Thyroid gland (tissue), 4 donors: ENCODE measurements around the gene HSPA12A. TPM values are rescaled to one million over a fixed set of nuclear protein-coding genes. Genes with fewer than 3 reads are reported as not detected.

Experiments
- DNase-seq, 2 donors: peaks; one replicate each; pipeline ENCODE4 v3.0.0-alpha.2; 2019
- H3K27ac ChIP-seq, 3 donors: fragments of 200-600 bp; sonication (generic); 1 replicate in 2 of 3; 2 replicates in 1 of 3; pipeline ENCODE4 v1.5.1; 2016 to 2019; ENCODE audit warnings: mild to moderate bottlenecking in 1 of 3, moderate library complexity in 1 of 3
- H3K27me3 ChIP-seq: fragments of 200-600 bp; sonication (generic); one replicate; pipeline ENCODE4 v1.5.1; 2019
- H3K36me3 ChIP-seq, 2 donors: fragments of 200-600 bp; sonication (generic); one replicate each; pipeline ENCODE4 v1.5.1; 2016 to 2019
- H3K4me1 ChIP-seq, 2 donors: fragments of 200-600 bp; sonication (generic); one replicate each; pipeline ENCODE4 v1.5.1; 2017 to 2019
- H3K4me3 ChIP-seq, 3 donors: fragments of 200-600 bp; sonication (generic); replicated peaks in 1 of 3; 1 replicate in 2 of 3; 2 replicates in 1 of 3; pipeline ENCODE4 v1.5.1; 2016; ENCODE audit warnings: mild to moderate bottlenecking in 1 of 3
- H3K9me3 ChIP-seq: fragments of 200-600 bp; sonication (generic); one replicate; pipeline ENCODE4 v1.5.1; 2017
- POLR2A ChIP-seq, 2 donors: fragments of 450-650 bp; IDR thresholded peaks; one replicate each; pipeline ENCODE4 v1.6.1; 2017; ENCODE audit warnings: antibody characterized with exemption in 2 of 2, mild to moderate bottlenecking in 2 of 2, moderate library complexity in 1 of 2
- WGBS, 2 donors: methylation state at CpG; one replicate each; pipeline ENCODE4 v1.1.5; 2017; 5-methylcytosine and 5-hydroxymethylcytosine counted together
- intact Hi-C: fragments of 100-400 bp; cut with DNase I; formaldehyde crosslinking; loops from one replicate; pipeline ENCODE4 v1.15.1; 2023
- total RNA-seq, 4 donors: library from RNA; depleted of rRNA; stranded (reverse); fragments of >200 nt; gene quantifications; one replicate each; pipeline ENCODE4 v1.2.3, GENCODE V29; 2016
- TF ChIP-seq, protein P1 (sequence below), 6 experiments: fragments of 200-600 bp in 3 of 6; fragments of 450-650 bp in 3 of 6; sonication (generic) in 3 of 6; IDR thresholded peaks; one replicate each; pipeline ENCODE4 v1.5.1; 2016 to 2019; ENCODE audit warnings: antibody characterized with exemption in 6 of 6, mild to moderate bottlenecking in 2 of 6, inconsistent platforms in 1 of 6, moderate library complexity in 1 of 6

The HSPA12A gene
- total RNA-seq, 4 donors from 2014 or later = 22.6 to 37.3 (median 34.6) TPM

DNA sequence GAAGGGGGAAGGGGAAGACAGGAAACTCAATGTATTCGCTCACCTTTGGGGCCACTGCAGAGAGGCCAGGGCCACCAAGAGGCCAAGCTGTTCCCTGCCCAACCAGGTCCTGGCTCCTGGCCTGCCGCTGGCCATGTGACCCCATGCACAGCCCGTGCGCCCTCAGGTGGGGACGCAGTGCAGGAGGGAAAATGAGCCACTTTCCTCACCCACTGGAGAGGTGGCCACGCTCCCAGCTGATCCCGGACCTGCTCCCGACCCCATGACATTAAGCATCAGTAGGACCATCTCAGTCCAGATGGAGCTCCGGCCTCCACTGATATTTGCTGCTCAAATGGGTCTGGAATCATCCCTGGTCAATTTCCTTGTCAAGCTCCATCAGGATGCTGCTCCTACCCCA lies 40.2 kb downstream of the HSPA12A start:
- intact Hi-C loops = no loop called here
- no peaks in the 10 kb centered on the region for H3K9me3 ChIP-seq
- H3K4me1 ChIP-seq = peaks cover 6 to 19% of the 10 kb centered on the region in 2 donors
- no peaks in the 10 kb centered on the region for H3K36me3 ChIP-seq
- WGBS, 2 donors = 88 to 93% methylated on average over 8 to 9 of the region's 9 CpGs
- no peak for DNase-seq
- H3K27ac ChIP-seq = no peak overlapping the region
- no peak overlapping the region for H3K4me3 ChIP-seq
- no peak for TF ChIP-seq POLR2A (IDR thresholded peaks at IDR 0.05)
- TF ChIP-seq, protein P1, sequence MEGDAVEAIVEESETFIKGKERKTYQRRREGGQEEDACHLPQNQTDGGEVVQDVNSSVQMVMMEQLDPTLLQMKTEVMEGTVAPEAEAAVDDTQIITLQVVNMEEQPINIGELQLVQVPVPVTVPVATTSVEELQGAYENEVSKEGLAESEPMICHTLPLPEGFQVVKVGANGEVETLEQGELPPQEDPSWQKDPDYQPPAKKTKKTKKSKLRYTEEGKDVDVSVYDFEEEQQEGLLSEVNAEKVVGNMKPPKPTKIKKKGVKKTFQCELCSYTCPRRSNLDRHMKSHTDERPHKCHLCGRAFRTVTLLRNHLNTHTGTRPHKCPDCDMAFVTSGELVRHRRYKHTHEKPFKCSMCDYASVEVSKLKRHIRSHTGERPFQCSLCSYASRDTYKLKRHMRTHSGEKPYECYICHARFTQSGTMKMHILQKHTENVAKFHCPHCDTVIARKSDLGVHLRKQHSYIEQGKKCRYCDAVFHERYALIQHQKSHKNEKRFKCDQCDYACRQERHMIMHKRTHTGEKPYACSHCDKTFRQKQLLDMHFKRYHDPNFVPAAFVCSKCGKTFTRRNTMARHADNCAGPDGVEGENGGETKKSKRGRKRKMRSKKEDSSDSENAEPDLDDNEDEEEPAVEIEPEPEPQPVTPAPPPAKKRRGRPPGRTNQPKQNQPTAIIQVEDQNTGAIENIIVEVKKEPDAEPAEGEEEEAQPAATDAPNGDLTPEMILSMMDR (IDR thresholded peaks at IDR 0.05) = no peak
- H3K27me3 ChIP-seq = no peaks in the 10 kb centered on the region

DNA sequence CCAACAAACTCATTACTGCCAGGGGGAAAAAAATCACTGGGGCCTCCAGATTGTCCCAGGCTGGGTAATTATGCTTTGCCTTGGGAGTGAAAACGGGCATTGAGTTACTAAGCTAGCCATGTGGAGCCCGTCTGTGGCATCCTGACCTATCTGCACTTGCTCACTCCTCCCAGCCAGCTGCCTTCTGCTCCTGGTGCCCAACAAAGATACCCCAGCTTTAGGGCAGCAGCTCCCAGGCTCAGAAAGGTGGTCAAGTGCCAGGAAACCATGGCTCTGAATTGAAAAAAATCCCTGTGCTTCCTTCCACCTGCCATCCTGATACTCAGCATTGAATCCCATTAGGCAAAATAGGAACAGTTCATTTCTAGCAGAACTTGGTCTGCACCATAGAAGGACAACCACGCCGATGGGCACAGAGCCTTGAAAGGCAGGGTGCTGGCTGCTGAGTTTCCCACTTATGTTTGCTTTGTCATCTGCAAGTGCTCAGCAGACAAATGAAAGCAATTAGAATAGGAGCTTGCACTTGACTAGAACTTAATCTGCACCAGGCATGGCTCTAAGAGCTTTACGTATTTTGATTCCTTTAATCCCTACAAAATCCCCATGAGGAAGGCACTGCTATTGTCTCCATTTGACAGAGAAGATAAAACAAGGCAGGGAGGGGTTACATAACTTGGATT lies 42.8 kb downstream of the HSPA12A start:
- Histone ChIP-seq H3K36me3 (no peaks in the 10 kb centered on the region), H3K4me1 (peaks cover 5 to 16% of the 10 kb centered on the region in 2 donors), H3K27me3 (no peaks in the 10 kb centered on the region), H3K4me3 (no peak overlapping the region), H3K27ac (peak overlapping the region in 1 of 3 donors; percentile 1), H3K9me3 (no peaks in the 10 kb centered on the region)
- DNase-seq = peak; percentile 31 to 42
- TF ChIP-seq POLR2A (IDR thresholded peaks at IDR 0.05) = no peak
- TF ChIP-seq, protein P1 (IDR thresholded peaks at IDR 0.05) = no peak
- WGBS, 2 donors = 51 to 64% methylated on average over 5 of the region's 5 CpGs
- intact Hi-C loops = loop anchor here (10.0 kb wide), 1 partner anchor 45 kb away; the partner anchor contains the start of gene HSPA12A

DNA sequence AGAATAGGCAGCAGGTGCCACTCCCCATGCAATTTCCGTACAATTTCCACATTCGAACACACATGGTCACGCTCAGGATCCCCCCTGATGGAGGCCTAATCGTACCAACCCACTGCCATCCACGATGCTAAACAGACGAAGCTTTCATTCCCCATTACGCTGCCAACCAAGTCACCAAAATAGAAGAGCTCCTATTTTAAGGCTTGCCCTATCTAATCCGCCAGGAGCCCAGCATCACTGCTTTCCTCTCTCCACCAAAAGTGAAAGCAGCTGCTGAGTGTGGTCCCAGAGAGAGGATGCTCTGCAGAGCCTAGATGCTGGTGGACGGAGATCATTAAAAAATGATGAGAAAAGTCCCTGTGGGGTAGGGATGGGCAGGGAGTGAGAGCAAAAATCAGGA lies 43.3 kb downstream of the HSPA12A start:
- 91 to 93% methylated on average over 9 of the region's 9 CpGs for WGBS, 2 donors
- TF ChIP-seq POLR2A (IDR thresholded peaks at IDR 0.05) = no peak
- TF ChIP-seq, protein P1 (IDR thresholded peaks at IDR 0.05) = no peak
- H3K4me1 ChIP-seq = peaks cover 9 to 20% of the 10 kb centered on the region in 2 donors
- no peak overlapping the region for H3K27ac ChIP-seq
- H3K27me3 ChIP-seq = no peaks in the 10 kb centered on the region
- DNase-seq = no peak
- H3K36me3 ChIP-seq = no peaks in the 10 kb centered on the region
- intact Hi-C loops = loop anchor here (10.0 kb wide), 1 partner anchor 46 kb away; the partner anchor contains the start of gene HSPA12A
- no peaks in the 10 kb centered on the region for H3K9me3 ChIP-seq
- no peak overlapping the region for H3K4me3 ChIP-seq

DNA sequence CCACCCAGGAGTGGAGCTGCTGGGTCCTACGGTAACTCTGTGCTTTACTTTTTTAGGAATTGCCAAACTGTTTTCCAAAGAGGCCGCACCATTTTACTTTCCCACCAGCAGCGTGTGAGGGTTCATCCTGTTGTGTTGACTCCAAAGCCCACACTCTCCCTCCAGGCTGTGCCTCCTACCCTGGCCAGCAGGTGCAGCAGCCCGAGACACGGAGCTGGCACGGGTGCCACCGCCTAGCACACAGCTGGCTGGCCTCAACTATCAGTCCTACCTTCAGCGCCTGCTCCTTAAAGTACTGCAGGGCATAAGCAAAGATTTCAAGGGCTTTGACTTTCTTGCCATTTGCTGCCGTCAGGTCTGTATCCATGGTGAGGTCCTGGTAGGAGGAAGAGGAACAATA lies 44.0 kb downstream of the HSPA12A start:
- TF ChIP-seq POLR2A (IDR thresholded peaks at IDR 0.05) = no peak
- TF ChIP-seq, protein P1 (IDR thresholded peaks at IDR 0.05) = no peak
- no peaks in the 10 kb centered on the region for H3K36me3 ChIP-seq
- peaks cover 13 to 27% of the 10 kb centered on the region in 2 donors for H3K4me1 ChIP-seq
- 77 to 83% methylated on average over 9 of the region's 9 CpGs for WGBS, 2 donors
- no peaks in the 10 kb centered on the region for H3K27me3 ChIP-seq
- peak in 1 of 2 donors; percentile 46 for DNase-seq
- intact Hi-C loops = loop anchor here (10.0 kb wide), 1 partner anchor 46 kb away; the partner anchor contains the start of gene HSPA12A
- H3K4me3 ChIP-seq = no peak overlapping the region
- peak overlapping the region in 1 of 3 donors; percentile 8 for H3K27ac ChIP-seq
- H3K9me3 ChIP-seq = no peaks in the 10 kb centered on the region

DNA sequence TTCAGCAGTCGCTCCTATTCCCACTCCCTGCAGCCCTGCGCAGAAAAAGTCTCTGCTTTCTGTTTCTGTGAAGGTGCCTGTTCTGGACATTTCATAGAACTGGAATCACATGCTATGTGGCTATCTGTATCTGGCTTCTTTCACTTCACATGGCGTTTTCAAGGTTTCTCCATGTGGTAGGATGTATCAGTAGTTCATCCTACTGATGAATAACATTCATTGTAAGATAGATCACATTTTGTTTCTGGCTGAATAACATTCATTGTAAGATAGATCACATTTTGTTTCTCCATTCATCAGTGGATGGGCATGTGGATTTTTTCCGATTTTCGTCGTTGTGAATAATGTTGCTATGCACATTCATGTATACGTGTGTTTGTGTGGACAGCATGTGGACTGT lies 44.5 kb downstream of the HSPA12A start:
- Histone ChIP-seq H3K9me3 (no peaks in the 10 kb centered on the region), H3K4me1 (peaks cover 15 to 32% of the 10 kb centered on the region in 2 donors), H3K27me3 (no peaks in the 10 kb centered on the region), H3K36me3 (no peaks in the 10 kb centered on the region), H3K4me3 (no peak overlapping the region), H3K27ac (no peak overlapping the region)
- no peak for DNase-seq
- WGBS, 2 donors = 80% methylated on average over 7 of the region's 7 CpGs
- intact Hi-C loops = loop anchor here (10.0 kb wide), 1 partner anchor 47 kb away; the partner anchor contains the start of gene HSPA12A
- no peak for TF ChIP-seq POLR2A (IDR thresholded peaks at IDR 0.05)
- TF ChIP-seq, protein P1 (IDR thresholded peaks at IDR 0.05) = no peak
